ENCODE results near the gene SLC2A8.

The SLC2A8 gene

GRCh38 chr9:127384016-127384730 is 12.8 kb upstream of the SLC2A8 start:
- DNase-seq, result no peak

GRCh38 chr9:127384901-127385300 is 12.1 kb upstream of the SLC2A8 start:
- no peak for DNase-seq

GRCh38 chr9:127386249-127386648 is 10.7 kb upstream of the SLC2A8 start:
- DNase-seq, result no peak

GRCh38 chr9:127386981-127387380 is 10.0 kb upstream of the SLC2A8 start:
- no peak for DNase-seq

- DNase-seq, result peak; percentile 82
Measured at GRCh38 chr9:127388037-127388855, 8.7 kb upstream of the SLC2A8 start.

GRCh38 chr9:127388856-127389238 is 8.1 kb upstream of the SLC2A8 start:
- DNase-seq, result no peak

GRCh38 chr9:127389381-127390247 is 7.4 kb upstream of the SLC2A8 start:
- DNase-seq, result no peak

GRCh38 chr9:127390248-127390545 is 6.8 kb upstream of the SLC2A8 start:
- DNase-seq, result no peak

GRCh38 chr9:127390563-127390962 is 6.4 kb upstream of the SLC2A8 start:
- DNase-seq, result no peak

- no peak for DNase-seq
Measured at GRCh38 chr9:127392166-127392565, 4.8 kb upstream of the SLC2A8 start.

- DNase-seq, result no peak
Measured at GRCh38 chr9:127392976-127393375, 4.0 kb upstream of the SLC2A8 start.

GRCh38 chr9:127393645-127394044 is 3.3 kb upstream of the SLC2A8 start:
- DNase-seq, result no peak

- DNase-seq, result no peak
Measured at GRCh38 chr9:127395497-127396252, 1.3 kb upstream of the SLC2A8 start.

GRCh38 chr9:127396253-127396807 is 639 bp upstream of the SLC2A8 start:
- no peak for DNase-seq

- DNase-seq, result peak; percentile 23
Measured at GRCh38 chr9:127397646-127398274, 791 bp downstream of the SLC2A8 start.

GRCh38 chr9:127398275-127398647 is 1.3 kb downstream of the SLC2A8 start:
- no peak for DNase-seq

- DNase-seq, result no peak
Measured at GRCh38 chr9:127398715-127399400, 1.9 kb downstream of the SLC2A8 start.

- DNase-seq, result no peak
Measured at GRCh38 chr9:127399736-127400269, 2.8 kb downstream of the SLC2A8 start.

GRCh38 chr9:127402401-127403090 is 5.6 kb downstream of the SLC2A8 start:
- DNase-seq, result no peak

- DNase-seq, result no peak
Measured at GRCh38 chr9:127403507-127404192, 6.7 kb downstream of the SLC2A8 start.

Measured in activated gamma-delta T cell treated with Interleukin-2 at 50 U/mL for 16 hours (primary cell).